ENCODE data around the gene CAMTA1. TPM values are rescaled to one million over a fixed set of nuclear protein-coding genes. Genes with fewer than 3 reads are reported as not detected.

CAMTA1 gene
- total and polyA plus RNA-seq, 9 of the 15 experiments (the other 6 are each of a cell fraction or from before 2014, with no cell fraction given) = 43.9 to 161 (median 65.9) TPM

GRCh38 chr1:7781923-7782495 is 996.8 kb downstream of the CAMTA1 start (continued):
- 0 out of 2 replicates have a peak, but pooled peaks have one; percentile 10 for TF ChIP-seq SPI1 (IDR thresholded peaks at IDR 0.05; ENCODE audit: borderline replicate concordance, low read depth, low read length)
- TF ChIP-seq POLR2AphosphoS5 (IDR thresholded peaks at IDR 0.05; ENCODE audit: control insufficient read depth, insufficient read depth, low read depth, low read length) = 0 out of 2 replicates have a peak, but pooled peaks have one; percentile 9
- no peak for TF ChIP-seq NUFIP1 (IDR thresholded peaks at IDR 0.05; ENCODE audit: partially characterized antibody)
- TF ChIP-seq MTF1 (CRISPR knock-in tag; IDR thresholded peaks at IDR 0.05; ENCODE audit: borderline replicate concordance) = no peak
- TF ChIP-seq SUPT5H (IDR thresholded peaks at IDR 0.05) = 0 out of 2 replicates have a peak, but pooled peaks have one; percentile 34
- peak; percentile 71 for TF ChIP-seq ZBTB33 (CRISPR knock-in tag; IDR thresholded peaks at IDR 0.05)
- TF ChIP-seq TBL1XR1 (IDR thresholded peaks at IDR 0.05; ENCODE audit: low read length in 2 of 2) = no peak
- no peak for TF ChIP-seq ATF1 (CRISPR knock-in tag; IDR thresholded peaks at IDR 0.05)
- no peak for TF ChIP-seq ATF1 (tag; IDR thresholded peaks at IDR 0.05)
- TF ChIP-seq ZNF511 (CRISPR knock-in tag; IDR thresholded peaks at IDR 0.05) = no peak
- TF ChIP-seq IRF1 (CRISPR knock-in tag; IDR thresholded peaks at IDR 0.05; ENCODE audit: borderline replicate concordance) = no peak
- TF ChIP-seq ZNF274 (IDR thresholded peaks at IDR 0.05; ENCODE audit: borderline replicate concordance, low read depth, low read length) = no peak
- 0 out of 2 replicates have a peak, but pooled peaks have one; percentile 28 for TF ChIP-seq POLR2G (IDR thresholded peaks at IDR 0.05; ENCODE audit: low read depth, low read length)
- TF ChIP-seq SMARCA5 (IDR thresholded peaks at IDR 0.05) = no peak
